OCI-LY7 (cell line): ENCODE data around the gene PUM1. TPM values are rescaled to one million over a fixed set of nuclear protein-coding genes. Genes with fewer than 3 reads are reported as not detected.

Experiments
- BruUV-seq: library from RNA; stranded (reverse); fragments of 400-500 nt; replicated peaks from 2 replicates; lab custom pipeline; 2021; lab: Mats Ljungman, UMichigan
- CTCF ChIA-PET: fragments of 300-600 bp; sonication (Branson Sonifier 250); formaldehyde crosslinking; loops from one replicate; lab custom pipeline; 2022; ENCODE audit warnings: antibody characterized with exemption; ENCODE audit not compliant: unreplicated experiment; lab: Charles Lee
- POLR2A ChIA-PET: fragments of 300-600 bp; sonication (Branson Sonifier 250); formaldehyde crosslinking; loops from one replicate; lab custom pipeline; 2022; ENCODE audit warnings: antibody characterized with exemption; lab: Charles Lee
- DNase-seq: peaks from one replicate; pipeline ENCODE4 v3.0.0-alpha.2; 2015; ENCODE audit warnings: low spot score
- H2AFZ ChIP-seq: fragments of 200-600 bp; sonication (generic), shearing (Covaris generic); 2 replicates; pipeline ENCODE4 v1.6.1; 2014; ENCODE audit warnings: mild to moderate bottlenecking, antibody characterized with exemption, low read length, moderate library complexity
- H3K27ac ChIP-seq: fragments of 200-600 bp; sonication (generic); 2 replicates; pipeline ENCODE4 v1.5.1; 2014; ENCODE audit warnings: mixed run types, low read depth, mild to moderate bottlenecking, moderate library complexity, low read length, inconsistent platforms; ENCODE audit not compliant: poor library complexity, severe bottlenecking
- H3K36me3 ChIP-seq: fragments of 200-600 bp; sonication (generic); 2 replicates; pipeline ENCODE4 v1.6.1; 2014; ENCODE audit warnings: mild to moderate bottlenecking, antibody characterized with exemption, low read length, moderate library complexity, mixed read lengths; ENCODE audit not compliant: insufficient read depth
- H3K4me1 ChIP-seq: fragments of 200-600 bp; sonication (generic); 2 replicates; pipeline ENCODE4 v1.5.1; 2014; ENCODE audit warnings: mild to moderate bottlenecking, low read length; ENCODE audit not compliant: insufficient read depth, poor library complexity, severe bottlenecking
- H3K4me2 ChIP-seq: fragments of 200-600 bp; sonication (generic); 2 replicates; pipeline ENCODE4 v1.6.1; 2014; ENCODE audit warnings: mild to moderate bottlenecking, low read length
- H3K4me3 ChIP-seq: fragments of 200-600 bp; sonication (generic); 2 replicates; pipeline ENCODE4 v1.5.1; 2014; ENCODE audit warnings: mild to moderate bottlenecking, low read depth, low read length; ENCODE audit not compliant: poor library complexity, severe bottlenecking
- H3K79me2 ChIP-seq: fragments of 200-600 bp; sonication (generic); 2 replicates; pipeline ENCODE4 v1.6.1; 2016; ENCODE audit warnings: low read depth, mild to moderate bottlenecking, low read length, moderate library complexity, mixed read lengths; ENCODE audit not compliant: insufficient read depth
- H3K9me2 ChIP-seq: fragments of 200-600 bp; sonication (generic); 2 replicates; pipeline ENCODE4 v1.6.1; 2016; ENCODE audit warnings: mild to moderate bottlenecking, low read length, mixed read lengths; ENCODE audit not compliant: insufficient read depth
- H3K9me3 ChIP-seq: fragments of 200-600 bp; sonication (generic); 2 replicates; pipeline ENCODE4 v1.6.1; 2014; ENCODE audit warnings: mild to moderate bottlenecking, mixed run types, low read length, mixed read lengths
- H4K20me1 ChIP-seq: fragments of 200-600 bp; sonication (generic); 2 replicates; pipeline ENCODE4 v1.6.1; 2014; ENCODE audit warnings: mild to moderate bottlenecking, antibody characterized with exemption, low read length, moderate library complexity, mixed read lengths; ENCODE audit not compliant: insufficient read depth
- CTCF ChIP-seq: fragments of 200-600 bp; sonication (generic); conservative IDR thresholded peaks from 2 replicates; pipeline ENCODE4 v1.5.1; 2014; ENCODE audit warnings: mild to moderate bottlenecking, antibody characterized with exemption, low read length, moderate library complexity, mixed read lengths
- EZH2phosphoT487 ChIP-seq: fragments of 200-600 bp; sonication (generic); IDR thresholded peaks from 2 replicates; pipeline ENCODE4 v1.6.1; 2018; ENCODE audit warnings: low read depth, borderline replicate concordance, mild to moderate bottlenecking, mixed run types, antibody characterized with exemption, low read length, moderate library complexity, mixed read lengths
- intact Hi-C: fragments of 100-400 bp; cut with micrococcal nuclease; formaldehyde crosslinking; loops from one replicate; pipeline ENCODE4 v1.10.0; 2022; ENCODE audit not compliant: unreplicated experiment
- total RNA-seq, 2 experiments: library from RNA; depleted of rRNA in 1 of 2; stranded (reverse); fragments of >200 nt in 1 of 2; shearing (Covaris generic) in 1 of 2; gene quantifications; 2 replicates each; pipeline ENCODE4 v1.2.3, GENCODE V29; 2014 to 2022

PUM1 gene
- total RNA-seq, 2 experiments from 2014 or later = 52.0 to 97.5 TPM

GRCh38 chr1:30991862-30992606 is 73.5 kb downstream of the PUM1 start:
- no peak for TF ChIP-seq EZH2phosphoT487
- TF ChIP-seq CTCF = no peak
- H3K4me2 ChIP-seq = no peak overlapping the region
- intact Hi-C loops = no loop called here
- no peaks in the 10 kb centered on the region for H3K9me2 ChIP-seq
- no TSS peak for BruUV-seq
- H2AFZ ChIP-seq = no peak overlapping the region
- H3K4me3 ChIP-seq = no peak overlapping the region
- H4K20me1 ChIP-seq = peaks cover 16% of the 10 kb centered on the region; the same call in 1 of the 2 replicates
- H3K27ac ChIP-seq = no peak overlapping the region
- CTCF ChIA-PET = no interaction called here
- H3K9me3 ChIP-seq = no peaks in the 10 kb centered on the region
- POLR2A ChIA-PET = interaction anchor here (0.6 to 1.3 kb wide), 5 partner anchors 9 to 393 kb away, joined by 3 to 4 read pairs (median 3); no protein-coding TSS in a partner anchor
- peaks cover 63% of the 10 kb centered on the region for H3K79me2 ChIP-seq
- H3K36me3 ChIP-seq = peaks cover 96% of the 10 kb centered on the region
- no peak for DNase-seq
- H3K4me1 ChIP-seq = no peaks in the 10 kb centered on the region

- no peak overlapping the region for H2AFZ ChIP-seq
- H4K20me1 ChIP-seq = peaks cover 19% of the 10 kb centered on the region; the same call in 1 of the 2 replicates
- no peak overlapping the region for H3K4me2 ChIP-seq
- POLR2A ChIA-PET = interaction anchor here (1.3 kb wide), 1 partner anchor 10 kb away, joined by 4 read pairs; no protein-coding TSS in a partner anchor
- no peak overlapping the region for H3K4me3 ChIP-seq
- H3K27ac ChIP-seq = no peak overlapping the region
- H3K4me1 ChIP-seq = no peaks in the 10 kb centered on the region
- H3K9me2 ChIP-seq = no peaks in the 10 kb centered on the region
- TF ChIP-seq CTCF (no peak), EZH2phosphoT487 (no peak)
- peaks cover 66% of the 10 kb centered on the region for H3K79me2 ChIP-seq
- CTCF ChIA-PET = no interaction called here
- no peak for DNase-seq
- BruUV-seq = no TSS peak
- peaks cover 91% of the 10 kb centered on the region for H3K36me3 ChIP-seq
- intact Hi-C loops = no loop called here
- no peaks in the 10 kb centered on the region for H3K9me3 ChIP-seq
Observed at GRCh38 chr1:30990591-30990990, 74.9 kb downstream of the PUM1 start.

GRCh38 chr1:30988045-30988444 is 77.5 kb downstream of the PUM1 start:
- Histone ChIP-seq H3K9me2 (no peaks in the 10 kb centered on the region), H3K79me2 (peaks cover 76% of the 10 kb centered on the region), H3K27ac (no peak overlapping the region), H3K36me3 (peaks cover 93% of the 10 kb centered on the region), H2AFZ (no peak overlapping the region), H3K4me3 (no peak overlapping the region), H3K9me3 (no peaks in the 10 kb centered on the region), H4K20me1 (peaks cover 19% of the 10 kb centered on the region; the same call in 1 of the 2 replicates), H3K4me1 (peaks cover 12% of the 10 kb centered on the region), H3K4me2 (no peak overlapping the region)
- ChIA-PET CTCF (no interaction called here), POLR2A (no interaction called here)
- DNase-seq = no peak
- no TSS peak for BruUV-seq
- intact Hi-C loops = no loop called here
- TF ChIP-seq EZH2phosphoT487 = no peak
- no peak for TF ChIP-seq CTCF
